Measurements from ENCODE around the gene MRPL2.

Gene MRPL2

DNA sequence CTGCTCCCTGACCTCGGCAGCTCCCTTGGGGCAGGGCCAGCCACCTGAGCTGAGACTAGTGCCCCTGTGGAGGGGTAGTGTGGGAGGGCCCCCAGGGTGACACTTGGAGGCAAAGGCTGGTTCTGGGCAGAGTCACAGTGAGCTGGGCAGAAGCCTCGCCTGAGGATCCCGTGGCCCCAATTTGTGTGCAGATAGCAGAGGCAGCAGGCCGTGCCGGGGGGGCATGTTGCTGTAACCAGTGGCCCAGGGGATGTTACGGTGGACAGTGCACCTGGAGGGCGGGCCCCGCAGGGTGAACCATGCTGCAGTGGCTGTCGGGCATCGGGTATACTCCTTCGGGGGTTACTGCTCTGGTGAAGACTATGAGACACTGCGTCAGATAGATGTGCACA is 42.3 kb downstream of the MRPL2 start:
- no peak for DNase-seq

DNA sequence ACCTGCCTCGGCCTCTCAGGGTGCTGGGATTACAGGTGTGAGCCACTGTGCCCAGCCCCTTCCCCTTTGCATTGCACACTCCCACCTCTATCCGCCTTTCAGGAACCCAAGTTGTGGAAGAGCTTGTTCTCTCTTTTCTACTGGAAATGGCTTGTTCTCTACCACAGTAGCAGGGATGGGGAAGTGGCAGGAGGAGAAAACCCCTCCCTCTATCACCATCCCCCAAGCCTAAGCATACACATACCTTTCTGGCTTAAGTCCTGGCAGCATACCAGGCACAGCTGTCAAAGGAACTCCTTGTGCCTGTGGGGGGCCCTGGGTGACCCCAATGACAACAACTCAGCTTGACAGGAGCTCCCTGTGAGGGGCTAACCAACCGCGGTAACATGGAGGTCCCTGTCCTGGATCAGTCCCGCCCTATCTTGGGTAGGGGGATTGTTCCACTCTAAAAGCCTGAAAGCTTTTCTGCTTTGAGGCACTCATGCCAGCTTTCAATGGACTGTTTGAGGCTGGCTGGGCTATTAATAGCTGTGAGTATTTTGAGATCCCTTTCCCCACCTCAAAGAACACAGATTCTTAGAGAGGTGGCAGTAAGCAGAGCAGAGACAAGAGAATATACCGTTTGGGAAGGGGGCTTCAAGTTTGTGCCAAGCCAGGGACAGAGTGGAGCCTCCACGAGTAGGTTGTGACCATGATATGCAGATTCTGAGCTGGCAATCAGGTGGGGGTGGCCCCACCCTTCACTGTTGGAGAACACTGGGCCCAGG is 42.9 kb downstream of the MRPL2 start:
- no peak for DNase-seq

DNA sequence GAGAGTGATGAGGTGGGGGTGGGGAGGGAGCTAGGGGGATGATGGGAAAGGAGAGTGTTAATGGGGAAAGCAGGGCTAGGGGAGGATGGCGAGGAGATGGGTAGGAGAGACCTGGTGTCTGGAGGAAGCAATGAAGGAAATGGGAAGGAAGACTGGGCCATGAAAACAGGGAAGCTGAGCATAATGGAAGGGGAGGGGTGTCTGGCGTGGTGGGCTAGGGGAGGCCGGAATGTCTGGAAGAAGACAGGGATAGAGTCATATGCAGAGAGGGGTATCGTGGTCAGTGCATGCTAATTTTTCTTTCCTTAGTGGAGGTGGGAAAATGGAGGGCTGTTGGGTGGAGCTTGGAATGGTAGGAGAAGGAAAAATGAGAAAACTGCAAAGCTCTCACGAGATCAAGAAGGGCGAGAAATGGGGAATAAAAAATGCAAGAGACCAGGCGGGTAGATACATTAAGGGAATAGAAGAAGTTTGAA is 44.8 kb downstream of the MRPL2 start:
- no peak for DNase-seq

GRCh38 chr6:43013843-43014433 is 45.3 kb downstream of the MRPL2 start, which contains the start of the genes KLHDC3 and MEA1:
Gene KLHDC3, plus strand, starts transcription at chr6:43014249. Its CDS starts 2,944 bp downstream, at chr6:43017193.
Gene MEA1, minus strand, starts transcription at chr6:43013946. Its CDS starts 133 bp downstream, at chr6:43013813.
- DNase-seq, result peak; percentile 100

DNA sequence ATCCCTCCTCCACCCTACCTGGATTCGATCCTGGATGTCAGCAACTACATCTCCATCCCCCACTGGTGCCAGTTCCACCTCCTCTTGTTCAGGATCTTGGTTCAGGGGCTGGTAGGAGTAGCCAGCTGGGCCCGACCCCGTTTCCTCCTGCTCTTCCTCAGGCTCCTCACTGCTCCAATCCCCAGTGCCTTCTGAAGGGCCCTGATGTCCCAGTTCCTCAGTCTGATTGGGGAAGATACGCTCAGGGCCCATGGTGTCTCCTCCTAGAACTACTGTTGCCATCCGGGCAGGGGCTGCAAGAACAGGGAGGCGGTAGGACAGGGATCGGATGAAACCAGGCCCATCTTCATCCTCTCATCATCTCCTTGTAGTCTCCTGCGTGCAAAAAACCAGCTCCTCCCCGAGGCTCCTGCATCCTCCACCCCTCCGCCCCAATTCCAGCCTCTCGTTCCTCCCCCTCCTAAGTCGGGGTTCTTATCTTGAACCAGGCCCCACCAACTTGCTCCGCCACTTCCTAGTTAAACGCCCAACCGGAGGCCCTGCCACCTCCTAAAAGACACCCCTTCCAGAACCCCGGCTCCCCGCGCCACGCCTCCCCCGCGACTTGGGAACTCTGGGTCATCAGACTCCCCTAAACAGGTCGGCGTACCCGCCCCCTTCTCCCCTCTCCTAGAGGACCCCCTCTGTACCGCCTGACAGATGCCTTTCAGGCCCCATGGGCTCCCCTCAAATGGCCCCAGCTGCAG is 46.0 kb downstream of the MRPL2 start:
- no peak for DNase-seq

GRCh38 chr6:43012364-43012763 is 46.9 kb downstream of the MRPL2 start:
- DNase-seq, result no peak

GRCh38 chr6:43011207-43011606 is 48.0 kb downstream of the MRPL2 start:
- no peak for DNase-seq

- DNase-seq, result peak; percentile 23 to 42
Observed at GRCh38 chr6:43009124-43009523, 50.1 kb downstream of the MRPL2 start.

DNA sequence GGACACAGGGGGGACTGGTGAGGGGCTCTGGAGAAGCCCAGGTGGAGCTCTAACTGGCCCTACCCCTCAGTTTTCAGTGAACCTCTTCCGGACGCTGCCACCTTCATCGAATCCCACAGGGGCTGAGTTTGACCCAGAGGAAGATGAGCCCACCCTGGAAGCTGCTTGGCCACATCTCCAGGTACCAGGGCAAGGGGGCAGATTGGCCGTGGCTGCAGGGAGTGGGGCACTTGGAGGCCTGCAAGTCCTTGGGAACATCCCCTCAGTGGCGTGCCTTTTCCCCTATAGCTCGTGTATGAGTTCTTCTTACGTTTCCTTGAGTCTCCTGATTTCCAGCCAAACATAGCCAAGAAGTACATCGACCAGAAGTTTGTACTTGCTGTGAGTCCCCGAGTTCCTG is 52.1 kb downstream of the MRPL2 start:
- DNase-seq, result no peak

DNA sequence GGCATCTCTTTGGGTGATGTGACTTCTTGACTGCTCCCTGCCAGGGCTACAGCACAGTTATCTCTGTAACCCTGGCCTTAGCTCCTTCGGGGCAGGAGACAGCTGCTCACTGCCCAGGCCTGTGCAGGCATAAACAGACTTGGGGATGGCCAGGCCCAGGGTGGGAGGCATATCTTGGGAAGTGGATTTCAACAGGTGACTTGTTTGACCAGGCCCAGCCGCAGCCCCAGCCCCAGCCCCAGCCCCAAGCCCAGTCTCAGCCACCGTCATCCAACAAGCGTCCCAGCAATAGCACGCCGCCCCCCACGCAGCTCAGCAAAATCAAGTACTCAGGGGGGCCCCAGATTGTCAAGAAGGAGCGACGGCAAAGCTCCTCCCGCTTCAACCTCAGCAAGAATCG is 53.0 kb downstream of the MRPL2 start:
- DNase-seq, result no peak

GRCh38 chr6:43005844-43006243 is 53.4 kb downstream of the MRPL2 start:
- DNase-seq, result no peak

All from CD4-positive, alpha-beta T cell treated with Interleukin-1 beta for 1 hour (primary cell).